Measurements from ENCODE around the gene TRIM41. TPM values are rescaled to one million over a fixed set of nuclear protein-coding genes. Genes with fewer than 3 reads are reported as not detected.

TRIM41 gene
- total and polyA plus RNA-seq, 9 of the 15 experiments (the other 6 are each of a cell fraction or from before 2014, with no cell fraction given): 1.8 to 47.6 (median 20.9) TPM

DNA sequence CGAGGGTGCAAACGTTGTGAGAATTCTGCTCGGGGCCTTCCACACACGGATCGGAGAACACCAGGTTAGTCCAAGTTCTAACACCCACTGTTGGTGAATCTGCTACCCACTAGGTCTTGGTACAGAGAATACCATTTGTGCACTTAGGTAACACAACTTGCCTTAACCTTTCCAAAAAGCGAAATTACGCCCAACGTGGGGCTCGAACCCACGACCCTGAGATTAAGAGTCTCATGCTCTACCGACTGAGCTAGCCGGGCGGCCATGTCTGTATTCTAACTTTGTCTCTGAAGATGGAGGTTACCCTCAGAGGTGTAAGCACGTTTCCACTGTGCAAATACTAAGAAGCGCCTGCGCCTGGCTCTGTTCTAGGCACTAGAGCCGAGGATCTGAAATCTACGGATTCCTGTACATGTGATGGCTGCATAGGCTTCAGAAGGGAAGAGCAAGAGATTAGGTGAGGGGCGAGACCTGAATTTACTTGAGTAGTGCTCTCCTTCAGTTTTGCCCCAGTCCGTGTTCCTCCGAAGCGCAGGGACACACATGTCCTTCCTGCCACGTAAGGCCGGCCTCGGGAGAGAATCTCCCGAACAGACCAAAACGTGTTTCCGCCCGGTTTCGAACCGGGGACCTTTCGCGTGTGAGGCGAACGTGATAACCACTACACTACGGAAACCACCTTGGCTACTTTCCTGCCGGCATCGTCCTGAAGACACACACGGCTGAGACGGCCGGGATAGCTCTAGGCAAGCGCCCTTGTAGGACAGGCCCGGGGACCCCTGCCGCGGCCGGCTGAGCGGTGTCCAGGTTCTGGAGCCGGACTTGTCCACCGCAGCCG, 1.1 kb upstream of the TRIM41 start (continued):
- TF ChIP-seq, protein P1, sequence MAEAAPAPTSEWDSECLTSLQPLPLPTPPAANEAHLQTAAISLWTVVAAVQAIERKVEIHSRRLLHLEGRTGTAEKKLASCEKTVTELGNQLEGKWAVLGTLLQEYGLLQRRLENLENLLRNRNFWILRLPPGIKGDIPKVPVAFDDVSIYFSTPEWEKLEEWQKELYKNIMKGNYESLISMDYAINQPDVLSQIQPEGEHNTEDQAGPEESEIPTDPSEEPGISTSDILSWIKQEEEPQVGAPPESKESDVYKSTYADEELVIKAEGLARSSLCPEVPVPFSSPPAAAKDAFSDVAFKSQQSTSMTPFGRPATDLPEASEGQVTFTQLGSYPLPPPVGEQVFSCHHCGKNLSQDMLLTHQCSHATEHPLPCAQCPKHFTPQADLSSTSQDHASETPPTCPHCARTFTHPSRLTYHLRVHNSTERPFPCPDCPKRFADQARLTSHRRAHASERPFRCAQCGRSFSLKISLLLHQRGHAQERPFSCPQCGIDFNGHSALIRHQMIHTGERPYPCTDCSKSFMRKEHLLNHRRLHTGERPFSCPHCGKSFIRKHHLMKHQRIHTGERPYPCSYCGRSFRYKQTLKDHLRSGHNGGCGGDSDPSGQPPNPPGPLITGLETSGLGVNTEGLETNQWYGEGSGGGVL (CRISPR knock-in tag; IDR thresholded peaks at IDR 0.05): no peak
- TF ChIP-seq HSF4 (CRISPR knock-in tag; IDR thresholded peaks at IDR 0.05; ENCODE audit: borderline replicate concordance) (no peak), CHCHD3 (CRISPR knock-in tag; IDR thresholded peaks at IDR 0.05) (no peak), NBN (IDR thresholded peaks at IDR 0.05; ENCODE audit: low read depth) (peak; percentile 77), ZNF561 (CRISPR knock-in tag; conservative IDR thresholded peaks at IDR 0.05) (no peak), SMAD4 (CRISPR knock-in tag; conservative IDR thresholded peaks at IDR 0.05) (peak; percentile 35; the same call in 1 of the 2 replicates), TEAD2 (tag; IDR thresholded peaks at IDR 0.05) (no peak), KLF13 (tag; IDR thresholded peaks at IDR 0.05; ENCODE audit: borderline replicate concordance, low read depth) (peak; percentile 8; the same call in 1 of the 2 replicates), SMAD2 (IDR thresholded peaks at IDR 0.05; ENCODE audit: low read depth, low read length) (no peak), ZNF75A (CRISPR knock-in tag; IDR thresholded peaks at IDR 0.05) (no peak), HDAC2 (IDR thresholded peaks at IDR 0.05) (peak; percentile 44; the same call in 1 of the 2 replicates), CC2D1A (IDR thresholded peaks at IDR 0.05) (no peak; the same call in 1 of the 2 replicates)
- TF ChIP-seq, protein P2, sequence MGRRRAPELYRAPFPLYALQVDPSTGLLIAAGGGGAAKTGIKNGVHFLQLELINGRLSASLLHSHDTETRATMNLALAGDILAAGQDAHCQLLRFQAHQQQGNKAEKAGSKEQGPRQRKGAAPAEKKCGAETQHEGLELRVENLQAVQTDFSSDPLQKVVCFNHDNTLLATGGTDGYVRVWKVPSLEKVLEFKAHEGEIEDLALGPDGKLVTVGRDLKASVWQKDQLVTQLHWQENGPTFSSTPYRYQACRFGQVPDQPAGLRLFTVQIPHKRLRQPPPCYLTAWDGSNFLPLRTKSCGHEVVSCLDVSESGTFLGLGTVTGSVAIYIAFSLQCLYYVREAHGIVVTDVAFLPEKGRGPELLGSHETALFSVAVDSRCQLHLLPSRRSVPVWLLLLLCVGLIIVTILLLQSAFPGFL (CRISPR knock-in tag; IDR thresholded peaks at IDR 0.05): 0 out of 2 replicates have a peak, but pooled peaks have one; percentile 18
- TF ChIP-seq, protein P3, sequence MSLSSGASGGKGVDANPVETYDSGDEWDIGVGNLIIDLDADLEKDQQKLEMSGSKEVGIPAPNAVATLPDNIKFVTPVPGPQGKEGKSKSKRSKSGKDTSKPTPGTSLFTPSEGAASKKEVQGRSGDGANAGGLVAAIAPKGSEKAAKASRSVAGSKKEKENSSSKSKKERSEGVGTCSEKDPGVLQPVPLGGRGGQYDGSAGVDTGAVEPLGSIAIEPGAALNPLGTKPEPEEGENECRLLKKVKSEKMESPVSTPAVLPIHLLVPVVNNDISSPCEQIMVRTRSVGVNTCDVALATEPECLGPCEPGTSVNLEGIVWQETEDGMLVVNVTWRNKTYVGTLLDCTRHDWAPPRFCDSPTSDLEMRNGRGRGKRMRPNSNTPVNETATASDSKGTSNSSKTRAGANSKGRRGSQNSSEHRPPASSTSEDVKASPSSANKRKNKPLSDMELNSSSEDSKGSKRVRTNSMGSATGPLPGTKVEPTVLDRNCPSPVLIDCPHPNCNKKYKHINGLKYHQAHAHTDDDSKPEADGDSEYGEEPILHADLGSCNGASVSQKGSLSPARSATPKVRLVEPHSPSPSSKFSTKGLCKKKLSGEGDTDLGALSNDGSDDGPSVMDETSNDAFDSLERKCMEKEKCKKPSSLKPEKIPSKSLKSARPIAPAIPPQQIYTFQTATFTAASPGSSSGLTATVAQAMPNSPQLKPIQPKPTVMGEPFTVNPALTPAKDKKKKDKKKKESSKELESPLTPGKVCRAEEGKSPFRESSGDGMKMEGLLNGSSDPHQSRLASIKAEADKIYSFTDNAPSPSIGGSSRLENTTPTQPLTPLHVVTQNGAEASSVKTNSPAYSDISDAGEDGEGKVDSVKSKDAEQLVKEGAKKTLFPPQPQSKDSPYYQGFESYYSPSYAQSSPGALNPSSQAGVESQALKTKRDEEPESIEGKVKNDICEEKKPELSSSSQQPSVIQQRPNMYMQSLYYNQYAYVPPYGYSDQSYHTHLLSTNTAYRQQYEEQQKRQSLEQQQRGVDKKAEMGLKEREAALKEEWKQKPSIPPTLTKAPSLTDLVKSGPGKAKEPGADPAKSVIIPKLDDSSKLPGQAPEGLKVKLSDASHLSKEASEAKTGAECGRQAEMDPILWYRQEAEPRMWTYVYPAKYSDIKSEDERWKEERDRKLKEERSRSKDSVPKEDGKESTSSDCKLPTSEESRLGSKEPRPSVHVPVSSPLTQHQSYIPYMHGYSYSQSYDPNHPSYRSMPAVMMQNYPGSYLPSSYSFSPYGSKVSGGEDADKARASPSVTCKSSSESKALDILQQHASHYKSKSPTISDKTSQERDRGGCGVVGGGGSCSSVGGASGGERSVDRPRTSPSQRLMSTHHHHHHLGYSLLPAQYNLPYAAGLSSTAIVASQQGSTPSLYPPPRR (CRISPR knock-in tag; IDR thresholded peaks at IDR 0.05; ENCODE audit: borderline replicate concordance): no peak
- TF ChIP-seq, protein P4, sequence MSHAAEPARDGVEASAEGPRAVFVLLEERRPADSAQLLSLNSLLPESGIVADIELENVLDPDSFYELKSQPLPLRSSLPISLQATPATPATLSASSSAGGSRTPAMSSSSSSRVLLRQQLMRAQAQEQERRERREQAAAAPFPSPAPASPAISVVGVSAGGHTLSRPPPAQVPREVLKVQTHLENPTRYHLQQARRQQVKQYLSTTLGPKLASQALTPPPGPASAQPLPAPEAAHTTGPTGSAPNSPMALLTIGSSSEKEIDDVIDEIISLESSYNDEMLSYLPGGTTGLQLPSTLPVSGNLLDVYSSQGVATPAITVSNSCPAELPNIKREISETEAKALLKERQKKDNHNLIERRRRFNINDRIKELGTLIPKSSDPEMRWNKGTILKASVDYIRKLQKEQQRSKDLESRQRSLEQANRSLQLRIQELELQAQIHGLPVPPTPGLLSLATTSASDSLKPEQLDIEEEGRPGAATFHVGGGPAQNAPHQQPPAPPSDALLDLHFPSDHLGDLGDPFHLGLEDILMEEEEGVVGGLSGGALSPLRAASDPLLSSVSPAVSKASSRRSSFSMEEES (CRISPR knock-in tag; IDR thresholded peaks at IDR 0.05): no peak
- TF ChIP-seq, protein P5, sequence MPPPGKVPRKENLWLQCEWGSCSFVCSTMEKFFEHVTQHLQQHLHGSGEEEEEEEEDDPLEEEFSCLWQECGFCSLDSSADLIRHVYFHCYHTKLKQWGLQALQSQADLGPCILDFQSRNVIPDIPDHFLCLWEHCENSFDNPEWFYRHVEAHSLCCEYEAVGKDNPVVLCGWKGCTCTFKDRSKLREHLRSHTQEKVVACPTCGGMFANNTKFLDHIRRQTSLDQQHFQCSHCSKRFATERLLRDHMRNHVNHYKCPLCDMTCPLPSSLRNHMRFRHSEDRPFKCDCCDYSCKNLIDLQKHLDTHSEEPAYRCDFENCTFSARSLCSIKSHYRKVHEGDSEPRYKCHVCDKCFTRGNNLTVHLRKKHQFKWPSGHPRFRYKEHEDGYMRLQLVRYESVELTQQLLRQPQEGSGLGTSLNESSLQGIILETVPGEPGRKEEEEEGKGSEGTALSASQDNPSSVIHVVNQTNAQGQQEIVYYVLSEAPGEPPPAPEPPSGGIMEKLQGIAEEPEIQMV (tag; conservative IDR thresholded peaks at IDR 0.05; ENCODE audit: low read depth): no peak

Data from K562 (cell line).